ENCODE results near the gene PNPLA5. TPM values are rescaled to one million over a fixed set of nuclear protein-coding genes. Genes with fewer than 3 reads are reported as not detected.
A peak's percentile ranks its signal among the peaks of the same experiment; 100 is the strongest.

PNPLA5 gene
- polyA plus RNA-seq, 3 donors = 0.04 to 0.24 (median 0.13) TPM

- DNase-seq = no peak
These were observed 10.3 kb upstream of the PNPLA5 start for GRCh38 chr22:43901976-43902643.

DNA sequence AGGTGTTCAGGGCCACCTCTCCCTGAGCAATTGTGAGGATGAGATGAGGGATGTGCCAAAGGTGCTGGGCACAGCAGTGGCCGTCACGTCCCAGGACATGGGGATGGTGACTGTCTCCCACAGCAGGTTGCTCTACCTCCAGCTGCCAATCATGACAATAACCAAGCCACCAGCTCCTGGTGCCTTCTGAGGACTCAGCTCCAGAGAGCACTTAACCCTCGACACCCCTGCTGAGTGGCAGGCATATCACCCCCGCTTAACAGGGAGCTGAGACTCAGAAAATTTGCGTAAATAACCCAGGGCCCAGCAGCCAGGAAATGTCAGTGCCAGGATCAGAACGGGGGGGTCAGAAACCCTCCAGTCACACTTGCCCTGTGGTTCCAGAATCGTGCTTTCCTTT lies 8.4 kb upstream of the PNPLA5 start:
- DNase-seq = no peak

GRCh38 chr22:43897751-43898261 lies 6.0 kb upstream of the PNPLA5 start:
- no peak for DNase-seq

GRCh38 chr22:43895986-43896645 lies 4.3 kb upstream of the PNPLA5 start:
- DNase-seq = no peak

DNA sequence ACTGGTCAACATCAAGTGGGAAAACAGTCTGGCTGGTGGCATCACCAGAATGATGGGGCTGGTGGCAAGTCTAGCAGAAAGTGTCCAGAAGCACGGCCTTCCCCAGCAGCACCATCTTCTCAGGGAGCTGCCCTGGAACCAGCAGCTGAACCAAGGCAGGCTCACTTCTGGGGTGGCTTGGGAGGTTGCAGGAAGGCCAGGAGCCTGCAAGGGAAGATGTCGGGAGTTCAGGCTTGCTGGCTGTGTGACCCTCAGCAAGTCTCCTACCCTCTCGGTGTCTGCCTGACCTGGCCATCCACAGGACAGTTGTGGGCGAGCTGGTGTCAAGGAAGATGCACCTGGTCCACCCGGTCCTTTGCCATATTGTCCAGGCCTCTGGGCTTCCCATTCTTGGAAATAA lies 2.3 kb upstream of the PNPLA5 start:
- no peak for DNase-seq

- DNase-seq = no peak
These were observed 1.5 kb upstream of the PNPLA5 start for GRCh38 chr22:43893266-43893665.

DNA sequence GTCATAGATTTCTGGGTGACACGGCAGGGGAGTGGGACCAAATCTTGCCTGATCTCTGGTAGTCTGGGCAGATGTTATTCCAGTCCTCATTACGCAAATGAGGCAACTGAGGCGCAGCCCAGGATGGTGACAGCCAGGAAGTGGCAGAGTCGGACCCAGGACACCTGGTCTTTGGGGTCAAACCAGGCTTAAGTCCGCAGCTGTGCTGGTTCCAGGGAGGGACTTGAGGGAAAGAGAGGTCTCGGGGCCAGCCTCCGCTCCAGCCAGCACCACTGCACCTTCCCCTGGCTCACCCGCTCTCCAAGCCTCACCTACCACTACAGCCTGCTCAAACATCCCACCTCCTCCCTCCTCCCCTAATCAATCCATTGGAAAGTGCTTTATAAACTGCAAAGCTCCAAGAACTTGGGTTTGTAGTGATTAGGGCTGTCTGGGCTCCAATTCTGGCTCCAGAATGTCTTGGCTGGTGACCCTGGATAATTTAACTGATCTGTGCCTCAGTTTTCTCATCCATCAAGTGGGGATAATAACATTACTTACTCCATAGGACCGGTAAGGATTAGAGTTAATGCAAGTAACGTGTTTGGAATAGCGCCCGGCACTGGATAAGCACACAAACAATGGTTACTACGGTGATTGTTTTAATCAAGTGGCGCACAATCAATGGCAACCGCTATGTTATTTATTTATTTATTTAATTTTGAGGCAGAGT lies 526 bp upstream of the PNPLA5 start:
- no peak for DNase-seq

DNA sequence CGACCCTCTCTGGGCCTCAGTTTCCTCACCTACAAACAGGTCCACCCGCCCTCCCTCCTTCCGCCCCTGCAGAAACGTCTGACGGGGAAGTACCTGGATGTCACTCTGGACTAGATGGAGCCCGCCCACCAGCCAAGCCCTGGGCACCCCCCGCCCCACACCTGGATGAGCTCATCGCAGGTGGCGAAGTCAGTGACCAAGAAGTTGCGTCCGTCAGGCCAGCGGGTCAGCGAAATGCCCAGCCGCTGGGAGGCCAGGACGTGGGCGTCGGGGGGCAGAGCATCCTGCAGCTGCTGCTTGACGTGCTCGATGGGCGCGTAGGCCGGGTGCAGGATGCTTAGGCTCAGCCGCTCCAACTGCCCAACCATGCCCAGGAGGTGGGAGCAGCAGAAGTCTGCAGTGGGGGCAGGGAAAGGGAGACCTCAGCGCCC lies 897 bp downstream of the PNPLA5 start:
- DNase-seq = no peak

- DNase-seq = no peak
These were observed 2.0 kb downstream of the PNPLA5 start for GRCh38 chr22:43889860-43890253.

DNA sequence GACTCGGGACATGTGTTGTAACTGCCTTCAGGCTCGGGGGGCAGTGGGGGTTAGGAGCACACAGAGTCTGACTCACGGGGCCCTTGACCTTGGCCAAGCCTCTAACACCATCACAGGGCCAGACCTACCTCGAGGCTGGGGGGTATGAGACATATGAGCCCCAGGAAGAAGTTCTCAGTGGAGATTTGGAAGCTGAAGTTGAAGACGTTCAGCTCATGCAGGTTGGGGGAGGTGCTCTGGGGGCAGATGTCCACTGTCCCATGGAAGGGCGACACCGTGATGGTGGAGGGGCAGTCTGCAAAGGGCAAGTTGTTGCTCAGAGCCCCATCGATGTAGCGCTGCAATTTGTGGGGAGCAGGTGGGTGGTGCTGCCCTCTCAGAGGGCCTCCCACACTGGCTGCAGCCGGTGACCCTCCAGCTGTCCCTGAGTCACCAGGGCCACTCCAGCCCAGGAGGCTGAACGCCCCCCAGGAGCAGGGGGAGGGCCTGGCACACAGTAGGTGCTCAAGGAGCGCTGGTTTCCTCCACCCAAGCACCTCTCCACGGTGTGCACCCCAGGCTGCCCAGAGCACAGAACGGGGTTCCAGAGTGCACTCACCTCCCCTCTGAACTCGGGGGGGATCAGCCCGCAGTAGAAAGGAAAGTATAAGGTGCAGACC lies 2.5 kb downstream of the PNPLA5 start:
- no peak for DNase-seq

- no peak for DNase-seq
These were observed 3.1 kb downstream of the PNPLA5 start for GRCh38 chr22:43888740-43889139.

DNA sequence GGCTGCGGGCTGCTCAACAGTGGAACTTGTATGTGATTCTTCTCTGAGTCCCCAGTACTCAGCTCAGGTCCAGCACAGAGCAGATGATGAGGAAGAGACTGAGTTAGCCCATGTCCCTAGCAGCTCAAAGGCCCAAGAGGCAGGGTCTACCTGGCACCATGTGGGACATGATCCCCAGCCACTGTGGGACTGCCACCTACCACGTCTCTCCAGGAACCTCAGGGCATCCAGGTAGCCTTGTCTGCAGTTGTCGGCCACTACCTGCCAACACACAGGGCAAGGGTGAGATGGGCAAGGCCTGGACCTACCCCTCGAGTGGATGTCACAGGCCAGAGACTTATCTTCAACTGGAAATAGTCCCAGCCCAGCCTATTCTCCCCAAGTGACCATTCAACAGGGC lies 4.4 kb downstream of the PNPLA5 start:
- no peak for DNase-seq

- DNase-seq = no peak
These were observed 5.6 kb downstream of the PNPLA5 start for GRCh38 chr22:43886231-43886630.

- DNase-seq = no peak
These were observed 6.0 kb downstream of the PNPLA5 start for GRCh38 chr22:43885786-43886185.

DNA sequence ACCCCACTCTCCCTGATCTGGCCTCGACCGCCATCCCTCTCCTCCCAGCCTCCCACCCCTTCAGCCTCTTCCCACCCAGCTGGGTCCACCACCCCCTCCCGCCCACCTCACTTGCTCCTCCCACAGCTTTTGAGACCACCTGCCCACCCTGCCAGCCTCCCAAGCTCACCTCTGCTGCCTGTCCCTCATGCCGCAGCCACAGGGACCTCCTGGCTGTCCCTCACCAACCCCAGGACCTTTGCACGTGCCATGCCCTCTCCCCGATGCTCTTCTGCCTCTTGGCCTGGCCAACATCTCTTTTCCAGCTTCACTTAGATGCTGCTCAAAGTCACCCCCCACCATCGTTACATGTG lies 6.5 kb downstream of the PNPLA5 start:
- DNase-seq = no peak

- DNase-seq = no peak
These were observed 7.1 kb downstream of the PNPLA5 start for GRCh38 chr22:43884600-43885318.

GRCh38 chr22:43883719-43884415 lies 7.9 kb downstream of the PNPLA5 start:
- DNase-seq = no peak

GRCh38 chr22:43883012-43883661 lies 8.7 kb downstream of the PNPLA5 start:
- DNase-seq = peak; percentile 68

DNA sequence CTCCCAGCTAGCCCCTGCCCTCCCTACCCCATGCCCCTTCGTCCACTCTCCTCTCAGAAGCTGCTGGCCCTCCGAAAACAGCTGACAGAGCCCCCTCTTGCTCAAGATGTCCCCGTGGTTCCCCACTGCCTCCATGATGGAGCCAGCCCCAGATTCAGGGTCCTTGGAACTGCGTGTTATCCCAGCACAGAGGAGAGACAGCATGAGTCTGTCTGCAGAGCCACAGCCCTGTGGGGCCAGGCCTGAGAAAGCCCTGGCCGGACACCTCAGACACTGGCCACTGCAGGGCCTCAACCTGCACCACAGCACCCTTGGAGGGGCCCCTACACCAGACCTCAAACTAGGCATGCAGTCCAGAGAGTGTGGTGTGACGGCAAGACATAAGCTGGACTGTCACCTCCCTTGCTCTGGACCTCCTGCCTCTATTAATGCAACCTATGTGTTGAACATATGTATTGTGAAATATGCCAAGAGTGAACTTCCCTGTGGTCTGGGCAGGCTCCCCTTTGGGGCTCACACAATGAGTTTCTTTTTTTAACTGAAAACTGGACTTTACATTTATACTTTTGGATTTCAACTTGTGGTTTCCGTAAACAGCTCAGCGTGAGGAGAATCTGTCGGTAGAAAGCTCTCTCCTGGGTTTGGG lies 9.6 kb downstream of the PNPLA5 start:
- DNase-seq = no peak
